ENCODE data around the gene PRDM7.

Gene PRDM7

DNA sequence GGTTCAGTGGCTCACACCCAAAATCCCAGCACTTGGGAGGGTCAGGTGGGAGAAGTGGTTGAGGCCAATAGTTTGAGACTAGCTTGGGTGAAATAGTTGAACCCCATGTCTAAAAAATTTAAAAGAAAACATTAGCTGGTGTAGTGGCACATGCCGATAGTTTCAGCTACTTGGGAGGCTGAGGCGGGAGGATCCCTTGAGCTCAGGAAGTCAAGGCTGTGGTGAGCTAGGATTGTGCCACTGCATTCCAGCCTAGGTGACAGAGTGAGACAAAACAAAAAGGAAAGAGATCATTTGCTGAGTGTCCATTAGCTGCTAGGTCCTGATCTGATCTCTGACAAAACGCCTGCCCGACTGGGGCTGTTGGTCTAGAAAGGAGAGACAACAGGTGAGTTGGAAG is 43.7 kb downstream of the PRDM7 start:
- DNase-seq, result no peak

DNA sequence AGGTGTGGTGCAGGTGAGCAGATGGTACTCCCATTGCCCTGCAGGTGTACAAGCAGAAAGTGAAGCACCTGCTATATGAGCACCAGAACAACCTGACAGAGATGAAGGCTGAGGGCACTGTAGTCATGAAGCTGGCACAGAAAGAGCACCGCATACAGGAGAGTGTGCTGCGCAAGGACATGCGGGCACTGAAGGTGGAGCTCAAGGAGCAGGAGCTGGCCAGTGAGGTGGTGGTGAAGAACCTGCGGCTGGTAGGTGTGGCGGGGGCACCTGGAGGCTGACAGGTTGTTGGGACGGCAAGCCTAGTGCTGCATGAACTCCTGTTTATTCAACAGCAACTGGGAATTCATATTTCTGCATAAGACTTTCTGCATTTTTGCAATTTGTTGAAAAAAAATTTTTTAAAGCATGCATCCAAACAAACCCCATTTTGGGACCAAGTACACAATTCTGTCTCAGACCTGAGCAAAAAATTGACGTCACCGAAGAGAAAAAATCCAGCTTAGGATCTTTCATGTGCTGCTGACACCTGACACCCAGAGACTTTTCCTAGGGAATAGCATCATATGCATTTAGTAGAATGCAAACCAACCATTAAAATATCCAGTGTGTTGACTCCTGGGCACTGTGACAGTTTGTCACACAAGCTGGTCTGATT is 44.3 kb downstream of the PRDM7 start:
- no peak for DNase-seq

DNA sequence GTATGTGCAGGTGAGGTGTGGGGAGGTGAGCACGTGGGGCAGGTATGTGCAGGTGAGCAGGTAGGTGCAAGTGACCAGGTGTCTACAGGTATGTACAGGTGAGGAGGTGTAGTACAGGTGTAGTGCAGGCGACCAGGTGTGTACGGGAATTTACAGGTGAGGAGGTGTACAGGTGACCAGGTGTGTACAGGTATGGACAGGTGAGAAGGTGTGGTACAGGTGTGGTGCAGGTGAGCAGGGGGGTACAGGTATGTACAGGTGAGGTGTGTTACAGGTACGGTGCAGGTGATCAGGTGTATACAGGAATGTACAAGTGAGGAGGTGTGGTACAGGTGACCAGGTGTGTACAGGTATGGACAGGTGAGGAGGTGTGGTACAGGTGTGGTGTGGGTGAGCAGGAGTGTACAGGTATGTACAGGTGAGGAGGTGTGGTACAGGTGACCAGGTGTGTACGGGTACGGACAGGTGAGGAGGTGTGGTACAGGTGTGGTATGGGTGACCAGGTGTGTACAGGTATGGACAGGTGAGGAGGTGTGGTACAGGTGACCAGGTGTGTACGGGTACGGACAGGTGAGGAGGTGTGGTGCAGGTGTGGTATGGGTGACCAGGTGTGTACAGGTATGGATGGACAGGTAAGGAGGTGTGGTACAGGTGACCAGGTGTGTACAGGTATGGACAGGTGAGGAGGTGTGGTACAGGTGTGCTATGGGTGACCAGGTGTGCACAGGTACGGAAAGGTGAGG is 45.0 kb downstream of the PRDM7 start:
- no peak for DNase-seq

DNA sequence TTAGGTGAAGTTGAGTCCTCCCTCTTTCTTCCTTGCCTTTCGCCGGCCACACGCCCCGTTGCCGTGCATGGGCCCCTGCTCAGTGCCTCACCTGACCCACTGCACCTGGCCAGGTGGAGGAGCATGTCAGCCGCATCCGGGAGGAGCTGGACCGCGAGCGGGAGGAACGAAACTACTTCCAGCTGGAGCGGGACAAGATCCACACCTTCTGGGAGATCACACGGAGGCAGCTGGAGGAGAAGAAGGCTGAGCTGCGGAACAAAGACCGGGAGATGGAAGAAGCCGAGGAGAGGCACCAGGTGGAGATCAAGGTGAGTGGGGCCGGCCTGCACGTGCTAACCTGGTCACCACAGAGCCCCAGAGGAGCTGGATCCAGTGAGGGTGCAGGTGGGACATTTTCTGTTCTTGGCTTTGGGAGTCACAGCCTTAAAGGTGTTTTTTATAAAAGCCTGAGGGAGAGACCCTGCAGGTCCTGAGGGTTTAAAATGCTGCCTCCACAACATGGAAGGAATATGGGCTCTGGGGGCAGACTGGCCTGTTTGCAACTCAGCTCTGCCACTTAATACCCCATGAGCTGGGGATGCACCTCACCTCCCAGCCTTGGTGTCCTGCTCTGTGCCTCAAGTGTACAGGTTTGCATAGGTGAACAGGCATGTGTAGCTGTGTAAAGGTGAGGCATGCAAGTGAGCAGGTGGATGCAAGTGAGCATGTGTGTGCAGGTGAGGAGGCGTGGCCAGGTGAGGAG is 45.8 kb downstream of the PRDM7 start:
- DNase-seq, result no peak

DNA sequence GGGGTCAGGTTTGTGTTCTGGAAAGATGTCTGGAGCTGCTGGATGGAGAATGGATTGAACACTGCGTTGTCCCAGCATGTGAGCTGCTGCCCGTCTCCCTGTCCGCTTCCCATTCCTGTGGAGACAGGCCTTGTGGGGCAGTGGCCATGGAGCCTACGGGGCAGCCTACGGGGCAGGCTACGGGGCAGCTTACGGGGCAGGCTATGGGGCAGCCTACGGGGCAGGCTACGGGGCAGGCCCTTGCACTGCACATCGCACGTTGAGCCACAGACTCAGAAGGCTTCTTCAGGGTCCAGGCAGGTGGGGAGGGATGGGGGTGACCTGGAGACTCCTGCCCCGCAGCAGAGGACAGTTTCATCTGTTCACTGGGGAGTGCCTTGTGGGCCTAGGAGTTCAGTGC is 48.1 kb downstream of the PRDM7 start:
- no peak for DNase-seq

DNA sequence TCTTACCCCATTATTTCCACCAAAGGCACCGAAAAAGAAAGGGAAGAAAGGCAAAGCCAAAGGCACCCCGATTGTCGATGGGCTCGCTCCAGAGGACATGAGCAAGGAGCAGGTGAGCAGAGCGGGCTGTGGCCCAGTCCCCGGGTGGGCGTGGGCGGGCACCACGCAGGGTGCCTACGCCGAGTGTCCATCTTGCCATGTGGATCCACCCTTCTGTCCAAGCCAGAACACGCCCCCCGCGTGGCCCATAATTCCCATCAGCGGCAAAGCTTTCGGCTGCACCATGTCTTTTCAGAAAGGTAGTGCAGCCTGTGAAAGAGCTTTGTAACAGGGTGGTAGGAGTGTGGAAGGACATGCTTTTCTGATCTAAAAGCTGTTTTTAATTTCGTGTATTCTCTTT is 49.5 kb downstream of the PRDM7 start:
- no peak for DNase-seq

DNA sequence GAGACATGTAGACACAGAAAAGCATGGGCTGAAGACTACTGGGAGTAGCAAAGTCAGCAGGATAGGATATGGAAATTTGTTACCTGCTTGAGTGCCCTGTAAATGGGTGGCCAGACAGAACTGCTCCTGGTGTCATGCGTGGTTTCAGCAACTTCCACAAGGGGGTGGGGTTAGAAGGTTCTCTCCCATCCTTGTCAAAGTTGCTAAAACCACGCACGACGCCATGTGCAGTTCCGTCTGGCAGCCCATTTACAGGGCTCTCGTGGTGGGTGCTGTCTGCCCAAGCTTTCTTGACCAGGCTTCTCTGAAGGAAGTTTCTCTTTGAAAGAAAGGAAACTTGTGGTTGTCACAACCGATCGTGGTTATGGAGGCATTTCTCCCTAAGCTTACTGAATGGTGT is 51.0 kb downstream of the PRDM7 start:
- DNase-seq, result no peak

DNA sequence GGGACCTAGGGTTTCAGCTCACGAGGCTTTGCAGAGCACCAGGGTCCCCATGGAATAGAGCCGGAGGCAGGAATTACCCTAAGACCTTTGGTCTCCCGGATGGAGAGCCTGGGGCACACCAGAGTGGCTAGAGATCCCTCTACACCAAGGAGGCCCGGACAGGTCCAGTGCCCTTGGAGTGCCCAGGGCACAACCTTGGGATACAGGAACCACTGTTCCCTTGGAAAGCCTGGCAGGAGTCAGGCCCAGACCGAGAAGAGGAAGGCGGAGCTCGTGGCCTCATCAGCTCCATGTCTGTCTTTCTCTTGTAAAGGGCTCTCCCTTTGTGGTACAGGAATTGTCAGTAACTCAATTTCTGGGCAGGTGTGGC is 54.1 kb downstream of the PRDM7 start:
- no peak for DNase-seq

DNA sequence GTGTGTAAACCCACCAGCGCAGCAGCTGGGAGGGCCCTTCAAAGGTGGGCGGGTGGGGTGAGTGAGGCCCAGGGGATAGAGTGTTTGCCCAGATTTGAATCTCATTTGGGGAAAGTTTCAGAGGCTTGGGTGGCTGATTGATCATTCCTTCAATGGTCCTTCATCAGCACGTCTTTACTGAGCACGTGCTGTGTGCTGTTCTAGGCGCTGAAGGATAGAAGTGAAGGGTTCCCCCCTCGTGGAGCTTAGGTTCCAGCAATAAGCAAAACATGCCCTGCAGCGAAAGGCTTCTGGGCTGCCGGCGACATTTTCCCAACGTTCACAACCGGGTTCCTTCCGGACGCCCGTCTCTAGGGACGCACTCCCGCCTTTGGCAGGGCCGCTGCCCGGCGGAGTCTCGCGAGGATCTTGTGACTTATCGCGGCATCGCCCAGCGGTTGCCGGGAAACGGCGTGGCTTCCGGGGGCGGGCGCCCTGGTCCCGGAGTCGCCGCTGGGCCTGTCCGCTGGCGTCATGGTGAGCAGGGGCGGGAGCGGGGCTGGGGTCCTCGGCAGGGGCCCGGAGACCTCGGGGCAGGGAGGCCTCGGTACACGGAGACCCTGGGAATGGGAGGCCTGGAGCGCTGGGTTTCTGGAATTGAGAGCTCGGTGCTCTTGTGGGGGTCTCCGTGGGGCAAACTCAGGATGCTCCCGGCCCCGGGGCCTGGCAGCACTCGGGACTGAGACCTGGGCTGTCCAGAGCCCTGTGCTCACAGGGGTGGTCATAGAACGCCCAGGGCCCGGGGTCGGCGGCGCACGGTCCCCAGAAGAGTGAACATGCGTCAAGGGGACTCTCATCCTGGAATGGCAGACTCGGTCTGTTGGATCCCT is 54.7 kb downstream of the PRDM7 start:
- peak; percentile 46 to 76 (median 64) for DNase-seq

DNA sequence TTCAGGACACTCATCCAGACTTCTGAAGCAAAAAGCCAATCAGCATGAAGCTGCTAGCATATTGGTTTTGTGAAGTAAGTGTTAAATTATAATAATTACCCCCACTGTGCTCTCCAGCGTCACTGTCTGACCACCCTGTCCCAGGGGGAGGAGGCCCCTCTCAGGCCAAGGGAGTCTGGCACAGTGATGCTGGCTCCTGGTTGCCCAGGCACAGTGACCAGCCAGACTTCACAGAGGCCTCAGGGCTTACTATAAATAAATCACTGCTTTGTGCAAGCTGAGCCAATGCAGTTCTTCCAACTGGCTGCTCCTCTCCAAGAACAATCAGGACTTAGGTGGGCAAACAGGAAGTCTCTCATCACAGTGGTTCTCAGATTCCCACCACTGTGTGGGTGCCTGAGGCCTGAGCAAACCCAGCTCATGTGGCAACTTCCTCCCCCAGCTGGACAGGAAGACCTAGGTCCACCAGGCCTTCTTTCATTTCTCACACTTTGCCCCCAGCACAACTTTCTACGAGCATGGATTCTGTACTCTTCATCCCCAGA is 56.2 kb downstream of the PRDM7 start:
- no peak for DNase-seq

DNA sequence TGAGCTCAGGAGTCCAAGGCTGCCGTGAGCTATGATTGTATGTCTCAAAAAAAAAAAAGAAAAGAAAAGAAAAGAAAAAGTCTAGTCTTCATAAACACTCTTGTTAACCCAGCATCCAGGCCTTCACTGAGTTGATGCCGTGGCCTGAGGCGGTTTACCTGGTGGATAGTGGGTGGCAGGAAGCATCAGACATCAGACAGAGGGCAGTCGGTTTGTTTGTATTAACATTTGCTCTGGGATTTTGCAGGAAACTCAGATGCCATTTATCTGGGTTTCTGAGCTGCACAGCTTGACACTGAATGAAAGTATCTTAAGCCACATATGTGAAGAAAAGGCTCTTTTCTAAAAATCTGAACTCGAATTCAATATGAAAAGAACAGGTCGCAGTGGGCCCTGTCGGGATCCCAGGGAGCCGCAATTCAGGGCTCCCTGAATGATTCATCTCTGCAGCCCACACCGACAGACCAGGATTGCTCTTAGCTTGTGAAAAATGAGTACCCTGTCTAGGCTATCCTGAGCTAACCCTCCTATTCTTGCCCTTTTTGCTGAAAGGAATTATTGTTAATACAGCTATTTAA is 56.8 kb downstream of the PRDM7 start:
- no peak for DNase-seq

DNA sequence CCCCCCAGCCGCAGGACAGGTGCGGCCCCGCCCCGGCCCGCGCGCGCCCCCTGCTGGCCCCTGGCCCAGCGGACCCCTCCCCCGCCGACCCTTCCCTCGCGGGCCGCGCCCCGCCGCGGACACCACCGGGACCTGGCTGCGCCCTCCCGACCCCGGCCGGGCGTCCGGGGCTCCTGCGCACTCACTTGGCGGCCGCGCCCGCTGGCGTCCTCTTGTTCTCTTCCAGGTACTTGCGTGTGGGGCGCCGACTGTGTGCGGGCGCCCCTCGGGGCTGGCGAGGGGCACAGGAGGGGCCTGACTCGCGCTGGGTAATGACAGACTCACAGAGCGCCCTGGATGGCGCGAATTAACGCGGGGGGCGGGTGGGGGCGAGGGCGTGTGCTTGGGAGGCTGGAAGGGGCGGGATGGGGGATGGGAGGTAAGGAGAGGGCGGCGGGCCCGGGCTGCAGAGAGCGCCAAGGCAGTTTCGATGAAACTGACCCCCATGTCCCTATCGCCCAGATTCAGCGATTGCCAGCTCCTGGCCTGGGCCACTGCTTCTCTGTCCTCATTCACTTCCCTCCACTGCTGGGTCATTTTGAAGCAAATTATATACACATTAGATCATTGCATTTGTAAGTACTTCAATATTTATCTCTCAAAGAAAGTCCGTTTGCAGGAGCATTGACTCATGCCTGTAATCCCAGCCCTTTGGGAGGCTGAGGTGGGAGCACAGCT is 57.4 kb downstream of the PRDM7 start:
- peak; percentile 14 to 57 (median 48) for DNase-seq

DNA sequence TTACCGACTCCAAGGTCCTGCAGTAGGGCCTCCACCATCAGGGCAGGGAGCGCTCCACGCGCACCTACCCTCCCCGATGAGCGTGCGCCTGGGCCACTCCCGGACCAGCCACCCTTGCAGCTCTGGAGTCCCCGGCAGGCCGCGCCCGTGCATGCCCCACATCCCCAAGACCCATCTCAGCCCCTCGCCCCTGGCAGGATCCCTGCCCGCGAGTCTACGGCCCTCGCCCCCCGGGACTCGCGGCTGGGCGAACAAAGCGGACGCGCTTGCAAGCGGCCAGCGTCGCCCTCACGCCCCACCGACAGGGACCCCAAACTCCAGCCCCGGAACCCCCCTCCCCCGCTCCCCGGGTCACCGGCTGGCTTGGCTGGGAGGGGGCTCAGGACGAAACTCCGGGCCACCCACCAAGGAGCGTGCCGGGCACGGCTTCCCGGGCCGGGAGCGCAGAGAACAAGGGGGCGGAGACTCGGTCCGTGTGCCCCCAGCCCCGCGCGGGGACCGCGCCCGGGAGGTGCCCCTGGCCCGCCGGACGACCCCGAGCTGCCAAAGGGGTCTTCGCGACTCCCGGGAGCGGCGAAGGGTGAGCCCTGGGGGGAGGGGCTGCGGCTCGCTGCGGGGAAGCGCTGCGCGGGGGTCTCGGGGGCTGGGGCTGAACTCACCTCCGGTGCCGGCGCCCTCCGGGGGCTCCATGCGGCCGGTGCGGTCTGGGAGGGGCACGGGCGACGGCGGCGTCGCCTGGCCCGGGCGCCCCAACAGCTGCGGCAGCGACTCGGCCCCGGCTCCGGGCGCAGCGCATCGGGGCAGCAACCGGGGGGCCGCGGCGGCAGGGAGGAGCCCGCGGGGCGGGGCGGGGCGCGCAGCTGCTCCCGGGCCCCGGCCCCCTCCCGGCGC is 58.2 kb downstream of the PRDM7 start, which contains the start of gene DBNDD1:
Gene DBNDD1, minus strand, starts transcription at position 805 of the 891 bp plus-strand sequence. Its CDS starts 115 bp downstream, at position 690.
- peak in 2 of 6 experiments; percentile 14 to 35 for DNase-seq

DNA sequence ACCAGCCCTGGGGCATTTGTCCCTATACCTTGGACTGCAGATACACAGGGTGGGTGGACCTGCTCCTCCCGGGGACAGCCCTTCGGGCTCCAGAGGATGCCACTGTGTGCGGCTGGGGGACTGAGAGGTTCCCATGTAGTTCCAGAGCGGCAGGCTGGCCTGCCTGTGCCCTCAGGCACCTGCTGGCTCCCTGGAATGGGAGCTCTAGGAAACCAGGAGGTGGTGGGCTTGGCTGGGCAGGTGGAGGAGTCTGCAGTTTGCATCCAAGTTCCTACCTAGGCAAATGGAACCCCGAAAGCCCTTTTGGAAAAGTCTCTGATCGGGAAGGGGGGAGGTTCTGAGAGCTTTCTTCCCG is 58.9 kb downstream of the PRDM7 start:
- DNase-seq, result no peak

DNA sequence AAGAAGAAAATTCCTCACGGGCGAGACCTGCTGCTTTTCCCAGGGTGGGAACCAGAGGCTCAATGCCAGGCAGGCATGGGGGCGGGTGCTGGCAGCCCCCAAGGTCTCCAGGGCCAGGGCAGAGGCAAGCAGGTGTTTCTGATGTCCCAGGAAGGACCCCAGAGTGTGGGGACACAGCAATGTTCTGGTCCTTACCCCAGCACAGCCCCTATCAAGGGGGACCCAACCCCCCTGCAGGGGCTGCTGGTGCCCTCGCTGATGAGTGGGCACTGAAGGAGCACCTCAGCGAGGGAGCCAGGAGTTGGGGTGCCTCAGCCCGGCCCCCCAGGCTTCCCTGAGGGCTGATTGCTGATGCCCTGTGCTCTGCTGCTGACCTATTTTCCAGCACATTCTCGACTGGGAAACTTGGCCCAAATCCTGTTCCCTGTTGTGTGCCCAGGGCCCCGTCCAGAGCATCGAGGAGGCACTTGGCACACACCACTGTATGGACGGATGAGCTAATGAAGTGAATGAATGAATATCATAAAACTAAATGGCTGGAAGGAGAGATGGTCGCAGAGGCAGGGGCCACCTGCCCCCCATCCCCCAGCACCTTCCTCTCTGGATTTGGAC is 60.7 kb downstream of the PRDM7 start:
- DNase-seq, result no peak

DNA sequence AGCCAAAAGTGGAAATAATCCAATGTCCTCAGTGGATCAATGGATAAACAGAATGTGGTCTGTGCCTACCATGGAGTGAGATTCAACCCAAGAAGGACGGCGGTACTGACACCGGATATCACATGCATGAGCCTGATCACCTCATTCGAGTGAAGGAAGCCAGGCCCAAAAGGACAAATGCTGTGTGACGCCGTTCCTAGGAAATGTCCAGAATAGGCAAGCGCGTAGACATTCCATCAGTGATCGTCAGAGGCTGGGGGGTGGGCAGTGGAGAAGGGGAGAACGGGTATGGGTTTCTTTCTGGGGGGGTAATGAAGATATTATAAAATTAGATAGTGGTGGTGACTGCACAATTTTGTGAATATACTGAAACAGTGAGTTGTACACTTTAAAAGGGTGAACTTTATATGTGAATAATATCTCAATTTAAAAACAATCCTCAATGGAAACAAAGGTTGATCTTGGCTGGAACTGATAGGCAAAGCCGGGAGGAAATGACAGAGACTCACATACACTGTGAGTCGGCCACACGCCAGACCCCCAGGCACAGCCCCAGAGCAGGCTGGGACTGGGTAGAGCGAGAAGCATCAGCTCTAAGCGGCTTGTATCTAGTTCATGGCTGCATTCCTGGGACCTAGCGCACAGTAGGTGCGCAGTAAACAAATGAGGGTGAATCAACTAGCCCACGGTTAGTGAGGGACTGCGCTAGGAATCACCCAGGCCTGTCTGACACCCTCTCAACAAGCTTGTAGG is 61.4 kb downstream of the PRDM7 start:
- DNase-seq, result no peak

DNA sequence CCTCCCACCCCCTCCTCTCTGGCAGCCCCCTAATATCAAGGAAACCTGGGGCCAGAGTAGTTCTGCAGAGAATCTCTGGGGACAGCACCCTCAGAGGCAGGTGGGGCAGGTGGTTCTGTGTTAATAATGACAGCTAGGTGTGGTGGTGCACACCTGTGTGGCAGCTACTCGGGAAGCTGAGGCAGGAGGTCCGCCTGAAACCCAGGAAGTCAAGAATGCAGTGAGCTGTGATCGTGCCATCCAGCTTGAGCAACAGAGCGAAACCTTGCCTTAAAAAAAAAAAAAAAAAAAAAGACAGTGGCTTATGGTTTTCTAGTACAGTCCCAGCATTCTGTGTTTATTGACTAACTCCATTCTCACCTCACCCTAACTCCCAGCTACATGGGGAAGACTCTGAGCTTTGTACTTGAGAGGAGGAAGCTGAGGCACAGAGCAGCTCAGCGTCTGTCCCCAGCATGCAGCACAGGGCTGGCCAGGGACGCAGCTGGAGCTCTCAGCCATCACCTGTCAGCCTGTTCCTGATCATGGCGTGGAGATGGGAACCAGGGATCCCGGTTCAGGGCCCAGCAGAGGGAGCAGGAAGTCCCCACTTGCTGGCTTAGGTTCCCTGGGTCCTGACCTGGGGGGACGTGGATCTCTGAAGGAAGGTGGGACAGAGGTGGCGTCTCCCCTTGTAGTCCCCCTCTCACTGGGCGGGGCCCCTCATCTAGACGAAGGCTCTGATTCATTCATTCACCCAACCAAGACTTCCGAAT is 64.0 kb downstream of the PRDM7 start:
- DNase-seq, result no peak

DNA sequence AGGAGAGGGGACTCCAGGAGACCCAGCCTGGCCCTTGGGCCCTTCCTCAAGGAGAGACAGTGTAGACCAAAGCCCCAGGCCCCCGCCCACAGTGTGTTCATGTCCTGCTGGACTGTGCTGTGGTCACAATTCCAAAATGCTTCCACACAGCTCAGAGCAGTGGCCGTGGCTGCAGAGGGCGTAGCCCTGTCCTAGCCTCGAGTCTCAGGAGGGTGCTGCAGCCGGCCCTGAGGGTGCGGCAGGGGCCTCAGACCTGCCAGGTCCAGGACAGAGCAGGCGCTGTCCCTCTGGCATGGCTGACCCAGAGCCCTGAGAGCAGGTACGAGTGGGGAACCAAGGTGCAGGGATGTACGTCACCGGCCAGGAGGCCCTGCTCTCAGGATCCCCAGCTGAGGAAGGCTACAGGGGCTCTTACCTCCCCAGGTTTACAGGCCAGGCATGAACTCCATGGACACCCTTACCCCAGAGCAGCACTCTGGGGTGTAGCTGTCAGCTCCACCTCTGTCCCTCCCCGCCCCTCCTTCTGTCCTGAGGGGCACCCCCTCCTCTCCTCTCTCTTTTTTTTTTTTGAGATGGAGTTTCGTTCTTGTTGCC is 65.1 kb downstream of the PRDM7 start:
- DNase-seq, result no peak

Data from stimulated activated naive CD4-positive, alpha-beta T cell (primary cell).